Measurements from ENCODE around the gene ASIC4. TPM values are rescaled to one million over a fixed set of nuclear protein-coding genes. Genes with fewer than 3 reads are reported as not detected.
A peak's percentile ranks its signal among the peaks of the same experiment; 100 is the strongest.

Gene ASIC4
- total RNA-seq, 4 donors from 2014 or later = not detected

DNA sequence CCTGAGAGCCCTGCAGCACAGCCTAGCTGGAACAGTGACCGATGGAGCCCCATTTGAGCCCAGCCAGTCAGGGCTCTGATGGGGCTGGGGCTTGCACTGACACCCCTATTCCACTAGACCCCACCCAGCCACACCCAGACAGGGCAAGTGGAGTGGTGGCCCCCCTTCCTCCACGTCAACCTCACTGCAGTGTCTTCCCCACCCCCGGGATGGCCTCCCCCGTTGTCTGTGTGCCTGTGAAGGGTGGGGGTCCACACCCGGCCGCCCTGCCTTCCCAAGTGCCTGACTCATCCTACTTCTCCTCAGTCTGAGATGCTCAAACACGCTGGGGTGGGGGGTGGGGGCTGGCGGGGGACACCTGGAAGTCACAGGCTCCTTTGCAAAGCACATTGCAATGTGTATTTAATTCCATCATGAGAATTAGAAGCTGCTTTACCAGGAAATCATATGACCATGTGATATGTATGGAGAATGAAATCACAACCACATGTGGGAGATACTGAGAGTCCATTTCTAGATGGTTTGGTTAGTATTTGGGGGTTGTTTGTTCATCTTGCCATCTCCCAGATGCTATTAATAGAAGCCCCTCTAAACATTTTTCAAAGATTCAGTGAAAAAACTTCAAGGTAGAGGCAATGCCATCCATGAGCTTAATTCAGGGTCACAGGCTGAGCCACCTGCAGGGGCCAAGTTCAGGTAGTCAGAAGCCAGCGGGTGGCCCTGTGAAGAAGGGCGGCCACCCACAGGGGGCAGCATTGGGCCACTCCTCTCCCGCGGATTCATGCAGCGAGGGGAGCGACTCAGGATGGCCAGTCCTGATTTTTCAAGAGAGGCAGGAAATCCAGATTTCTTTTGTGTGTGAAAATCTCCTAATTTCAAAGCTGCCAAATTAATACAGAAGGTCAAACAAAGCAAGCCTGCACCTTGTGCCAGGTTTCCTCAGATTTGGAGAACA lies 38.3 kb upstream of the ASIC4 start:
- intact Hi-C loops (cut with DNase I) = loop anchor here (5.0 kb wide), 1 partner anchor 46 kb away; no protein-coding TSS in a partner anchor
- peaks cover 0 to 29% (median 0%) of the 10 kb centered on the region in 4 donors for H3K27me3 ChIP-seq
- 6 to 25% methylated on average over 6 to 9 of the region's 14 CpGs for WGBS, 2 donors
- no peaks in the 10 kb centered on the region for H3K9me3 ChIP-seq
- no peak for DNase-seq
- H3K4me1 ChIP-seq = peaks cover 0 to 18% (median 7%) of the 10 kb centered on the region in 3 donors
- H3K36me3 ChIP-seq = no peaks in the 10 kb centered on the region
- peak overlapping the region in 1 of 4 donors; percentile 12 for H3K4me3 ChIP-seq
- TF ChIP-seq POLR2A (IDR thresholded peaks at IDR 0.05) = no peak
- TF ChIP-seq, protein P1, sequence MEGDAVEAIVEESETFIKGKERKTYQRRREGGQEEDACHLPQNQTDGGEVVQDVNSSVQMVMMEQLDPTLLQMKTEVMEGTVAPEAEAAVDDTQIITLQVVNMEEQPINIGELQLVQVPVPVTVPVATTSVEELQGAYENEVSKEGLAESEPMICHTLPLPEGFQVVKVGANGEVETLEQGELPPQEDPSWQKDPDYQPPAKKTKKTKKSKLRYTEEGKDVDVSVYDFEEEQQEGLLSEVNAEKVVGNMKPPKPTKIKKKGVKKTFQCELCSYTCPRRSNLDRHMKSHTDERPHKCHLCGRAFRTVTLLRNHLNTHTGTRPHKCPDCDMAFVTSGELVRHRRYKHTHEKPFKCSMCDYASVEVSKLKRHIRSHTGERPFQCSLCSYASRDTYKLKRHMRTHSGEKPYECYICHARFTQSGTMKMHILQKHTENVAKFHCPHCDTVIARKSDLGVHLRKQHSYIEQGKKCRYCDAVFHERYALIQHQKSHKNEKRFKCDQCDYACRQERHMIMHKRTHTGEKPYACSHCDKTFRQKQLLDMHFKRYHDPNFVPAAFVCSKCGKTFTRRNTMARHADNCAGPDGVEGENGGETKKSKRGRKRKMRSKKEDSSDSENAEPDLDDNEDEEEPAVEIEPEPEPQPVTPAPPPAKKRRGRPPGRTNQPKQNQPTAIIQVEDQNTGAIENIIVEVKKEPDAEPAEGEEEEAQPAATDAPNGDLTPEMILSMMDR (IDR thresholded peaks at IDR 0.05) = peak; percentile 57 to 84 (median 78)
- H3K27ac ChIP-seq = peak overlapping the region in 1 of 4 donors; percentile 36

DNA sequence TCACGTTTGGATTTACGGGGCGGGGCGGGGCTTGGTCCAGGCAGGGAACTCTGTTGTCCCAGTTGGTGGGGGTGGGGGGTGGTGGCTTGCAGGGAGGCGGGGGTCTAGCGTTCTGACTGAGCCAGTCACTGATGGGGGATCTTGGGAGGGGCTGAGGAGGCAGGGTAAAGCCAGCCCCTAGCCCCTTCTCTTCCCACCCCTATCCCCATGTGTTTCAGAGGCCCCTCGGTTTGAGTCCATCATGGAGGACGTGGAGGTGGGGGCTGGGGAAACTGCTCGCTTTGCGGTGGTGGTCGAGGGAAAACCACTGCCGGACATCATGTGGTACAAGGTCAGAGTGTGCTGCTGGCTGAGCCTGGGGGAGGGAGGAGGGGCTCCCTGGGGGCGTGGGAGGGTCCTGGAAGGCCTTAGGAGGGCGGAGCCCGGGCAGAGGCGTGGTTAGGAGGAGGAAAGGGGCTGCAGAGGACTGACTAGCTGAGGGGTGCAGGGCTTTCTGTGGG lies 37.6 kb upstream of the ASIC4 start:
- H3K36me3 ChIP-seq = no peaks in the 10 kb centered on the region
- peaks cover 0 to 18% (median 7%) of the 10 kb centered on the region in 3 donors for H3K4me1 ChIP-seq
- peak overlapping the region in 1 of 4 donors; percentile 12 for H3K4me3 ChIP-seq
- WGBS, 2 donors = 42% methylated on average over 4 of the region's 16 CpGs; no CpG with 5 or more reads in 1 of the 2 donors
- intact Hi-C loops (cut with DNase I) = loop anchor here (5.0 kb wide), 1 partner anchor 46 kb away; no protein-coding TSS in a partner anchor
- peaks cover 0 to 36% (median 0%) of the 10 kb centered on the region in 4 donors for H3K27me3 ChIP-seq
- peak overlapping the region in 2 of 4 donors; percentile 14 to 36 for H3K27ac ChIP-seq
- no peak for DNase-seq
- no peaks in the 10 kb centered on the region for H3K9me3 ChIP-seq
- TF ChIP-seq, protein P1 (IDR thresholded peaks at IDR 0.05) = no peak
- no peak for TF ChIP-seq POLR2A (IDR thresholded peaks at IDR 0.05)

DNA sequence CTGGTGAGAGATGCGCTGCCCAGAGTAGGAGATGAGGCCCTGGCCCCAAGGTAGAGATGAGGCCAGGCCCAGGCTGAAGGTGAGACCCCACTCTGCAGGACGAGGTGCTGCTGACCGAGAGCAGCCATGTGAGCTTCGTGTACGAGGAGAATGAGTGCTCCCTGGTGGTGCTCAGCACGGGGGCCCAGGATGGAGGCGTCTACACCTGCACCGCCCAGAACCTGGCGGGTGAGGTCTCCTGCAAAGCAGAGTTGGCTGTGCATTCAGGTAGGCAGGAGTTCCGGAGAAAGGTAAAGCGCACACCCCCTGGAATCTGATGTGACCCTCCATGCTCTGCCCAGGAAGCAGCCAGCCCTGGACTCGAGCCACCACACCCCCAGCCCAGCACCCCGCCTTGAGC lies 37.1 kb upstream of the ASIC4 start:
- H3K27ac ChIP-seq = peak overlapping the region in 1 of 4 donors; percentile 36
- H3K36me3 ChIP-seq = no peaks in the 10 kb centered on the region
- no peaks in the 10 kb centered on the region for H3K9me3 ChIP-seq
- H3K4me3 ChIP-seq = no peak overlapping the region
- intact Hi-C loops (cut with DNase I) = loop anchor here (5.0 kb wide), 1 partner anchor 45 kb away; no protein-coding TSS in a partner anchor
- H3K4me1 ChIP-seq = peaks cover 0 to 18% (median 7%) of the 10 kb centered on the region in 3 donors
- DNase-seq = no peak
- TF ChIP-seq, protein P1 (IDR thresholded peaks at IDR 0.05) = no peak
- no peak for TF ChIP-seq POLR2A (IDR thresholded peaks at IDR 0.05)
- WGBS, 2 donors = 75 to 85% methylated on average over 12 to 13 of the region's 13 CpGs
- peaks cover 0 to 41% (median 0%) of the 10 kb centered on the region in 4 donors for H3K27me3 ChIP-seq

DNA sequence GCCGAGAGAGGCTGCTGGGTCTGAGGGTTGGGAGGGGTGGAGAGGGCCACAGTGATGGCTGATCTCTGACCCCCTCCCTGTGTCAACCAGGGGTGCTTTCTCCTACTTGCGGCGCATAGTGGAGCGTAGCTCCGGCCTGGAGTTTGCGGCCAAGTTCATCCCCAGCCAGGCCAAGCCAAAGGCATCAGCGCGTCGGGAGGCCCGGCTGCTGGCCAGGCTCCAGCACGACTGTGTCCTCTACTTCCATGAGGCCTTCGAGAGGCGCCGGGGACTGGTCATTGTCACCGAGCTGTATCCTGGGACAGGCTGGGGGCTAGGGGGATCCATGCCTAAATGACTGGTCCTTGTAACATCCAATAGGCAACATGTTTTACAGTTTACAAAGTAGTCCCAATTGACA lies 36.5 kb upstream of the ASIC4 start:
- H3K27ac ChIP-seq = no peak overlapping the region
- no peak for DNase-seq

More for the DNA sequence above, 36.5 kb upstream of the ASIC4 start:
- WGBS, 2 donors = 73 to 96% methylated on average over 4 to 14 of the region's 15 CpGs
- intact Hi-C loops (cut with DNase I) = loop anchor here (5.0 kb wide), 1 partner anchor 44 kb away; no protein-coding TSS in a partner anchor
- Histone ChIP-seq H3K36me3 (no peaks in the 10 kb centered on the region), H3K9me3 (no peaks in the 10 kb centered on the region), H3K4me3 (no peak overlapping the region), H3K27me3 (peaks cover 0 to 45% (median under 1%) of the 10 kb centered on the region in 4 donors), H3K4me1 (peaks cover 0 to 19% (median 7%) of the 10 kb centered on the region in 3 donors)
- TF ChIP-seq, protein P1 (IDR thresholded peaks at IDR 0.05) = no peak
- no peak for TF ChIP-seq POLR2A (IDR thresholded peaks at IDR 0.05)
